GM12891 (cell line): ENCODE data around the gene SEC23B.
A peak's percentile ranks its signal among the peaks of the same experiment; 100 is the strongest.

Experiments used
- DNase-seq: peaks from one replicate; pipeline ENCODE4 v3.0.0; 2011; ENCODE audit warnings: low spot score; ENCODE audit not compliant: insufficient read length
- FAIRE-seq: peaks from 2 replicates; lab custom pipeline; 2011; peaks lifted over from hg19 to GRCh38; lab: Jason Lieb, UNC
- PAX5 ChIP-seq: IDR thresholded peaks from 2 replicates; pipeline ENCODE4 v1.6.1; 2011; ENCODE audit warnings: low read length, moderate library complexity, mild to moderate bottlenecking; ENCODE audit not compliant: insufficient read depth, severe bottlenecking
- POLR2A ChIP-seq: IDR thresholded peaks from 2 replicates; pipeline ENCODE4 v1.6.1; 2011; ENCODE audit warnings: low read depth, low read length, control low read depth
- POLR2AphosphoS5 ChIP-seq: IDR thresholded peaks from 2 replicates; pipeline ENCODE4 v1.6.1; 2011; ENCODE audit warnings: low read depth, low read length, control low read depth
- POU2F2 ChIP-seq: IDR thresholded peaks from 2 replicates; pipeline ENCODE4 v1.6.1; 2011; ENCODE audit warnings: low read depth, mild to moderate bottlenecking, control low read depth, low read length, moderate library complexity
- SPI1 ChIP-seq: IDR thresholded peaks from 2 replicates; pipeline ENCODE4 v1.6.1; 2011; ENCODE audit warnings: low read depth, low read length, control low read depth
- TAF1 ChIP-seq: IDR thresholded peaks from 2 replicates; pipeline ENCODE4 v1.6.1; 2011; ENCODE audit warnings: low read depth, low read length, control low read depth

SEC23B gene

DNA sequence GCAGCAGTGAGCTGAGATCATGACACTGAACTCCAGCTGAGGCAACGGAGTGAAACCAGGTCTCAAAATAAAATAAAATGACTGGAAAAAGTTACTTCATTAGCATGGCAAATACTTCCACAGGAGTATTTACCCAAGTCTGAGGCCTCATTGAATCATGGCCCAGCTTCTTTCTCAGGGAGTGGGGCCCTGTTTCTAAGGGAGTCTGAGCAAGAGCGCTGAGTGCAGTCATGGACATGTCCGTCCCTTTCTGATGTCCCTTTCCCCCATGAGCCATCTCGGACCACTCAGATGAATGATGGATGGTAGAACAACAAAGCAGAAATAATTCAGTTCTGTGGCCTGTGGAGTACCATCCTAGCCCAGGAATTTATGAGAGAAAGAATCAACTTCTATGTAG, 72.3 kb downstream of the SEC23B start:
- no peak for FAIRE-seq
- TF ChIP-seq SPI1 (no peak), POLR2AphosphoS5 (no peak), POLR2A (no peak), POU2F2 (no peak), TAF1 (no peak), PAX5 (no peak)
- DNase-seq = no peak

DNA sequence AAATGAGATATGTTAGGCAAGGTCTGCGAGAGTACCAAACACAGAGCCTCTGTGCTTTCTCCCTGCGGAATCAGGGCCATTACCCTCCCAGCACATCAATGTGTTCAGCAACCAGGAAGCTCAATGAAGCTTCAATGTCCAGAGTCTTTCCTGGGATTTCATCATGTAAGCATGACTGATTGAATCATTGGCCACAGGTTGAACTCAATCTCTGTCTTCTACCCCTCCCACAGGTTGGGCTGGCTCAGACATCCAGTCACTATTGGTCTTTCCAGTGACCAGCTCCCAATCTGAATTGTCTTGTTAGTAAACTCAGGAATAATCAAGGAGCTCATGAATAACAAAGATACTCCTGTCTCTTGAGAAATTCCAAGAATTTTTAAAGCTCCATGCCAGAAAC, 77.4 kb downstream of the SEC23B start:
- no peak for TF ChIP-seq POU2F2
- TF ChIP-seq POLR2A = no peak
- no peak for TF ChIP-seq POLR2AphosphoS5
- TF ChIP-seq TAF1 = no peak
- TF ChIP-seq PAX5 = no peak
- TF ChIP-seq SPI1 = no peak
- FAIRE-seq (no peak), DNase-seq (no peak)

DNA sequence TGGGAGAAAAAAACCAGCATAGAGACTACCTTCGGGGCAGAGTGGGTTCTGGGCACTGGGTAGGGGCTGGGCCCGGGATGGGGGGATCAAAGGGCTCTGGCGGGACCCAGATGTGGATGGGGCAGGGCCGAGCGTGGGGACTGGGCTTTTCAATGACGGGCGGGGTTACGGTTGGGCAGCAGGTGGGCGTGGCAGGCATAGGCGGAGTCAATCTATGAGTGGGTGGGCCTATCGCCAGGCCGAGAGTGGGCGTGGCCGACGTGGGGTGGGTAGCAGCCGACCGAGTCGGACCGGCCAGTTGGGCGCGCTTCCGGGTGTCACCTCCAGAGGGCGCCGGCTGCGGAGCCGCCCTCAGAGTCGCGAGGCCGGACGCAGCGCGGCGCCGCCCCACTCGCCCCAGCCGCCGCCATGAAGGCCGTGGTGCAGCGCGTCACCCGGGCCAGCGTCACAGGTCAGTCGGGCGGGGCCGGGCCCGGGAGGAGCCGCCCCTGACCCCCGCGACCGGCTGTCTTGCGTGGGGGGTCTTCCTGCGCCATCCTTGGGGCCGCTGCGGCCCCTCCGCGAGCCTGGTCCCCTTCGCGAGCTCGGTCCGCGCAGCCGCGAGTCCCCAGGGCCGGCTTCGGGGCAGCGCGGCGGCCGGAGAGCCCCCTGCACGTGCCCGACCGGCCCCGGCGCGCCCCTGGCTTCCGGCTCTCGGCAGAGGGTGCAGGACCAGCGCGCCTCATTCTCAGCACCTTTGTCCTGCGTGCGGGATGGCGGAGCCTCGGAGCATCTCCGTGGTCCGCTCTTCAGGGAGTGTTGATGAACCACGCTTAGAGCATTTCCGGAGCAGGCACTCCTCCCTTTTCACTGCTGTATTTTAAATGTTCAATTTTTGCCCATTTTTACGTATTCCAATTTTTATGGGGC, 80.2 kb downstream of the SEC23B start, which contains the start of gene DTD1:
DTD1 (plus strand) TSS at position 390 of the 909 bp plus-strand sequence; CDS start at position 409, 19 bp downstream.
- TF ChIP-seq POU2F2 (no peak; the same call in 1 of the 2 replicates), TAF1 (0 out of 2 replicates have a peak, but pooled peaks have one; percentile 10), PAX5 (no peak), SPI1 (no peak), POLR2A (peak; percentile 58), POLR2AphosphoS5 (peak; percentile 52; the same call in 1 of the 2 replicates)
- FAIRE-seq = peak; percentile 99
- DNase-seq = peak; percentile 79

DNA sequence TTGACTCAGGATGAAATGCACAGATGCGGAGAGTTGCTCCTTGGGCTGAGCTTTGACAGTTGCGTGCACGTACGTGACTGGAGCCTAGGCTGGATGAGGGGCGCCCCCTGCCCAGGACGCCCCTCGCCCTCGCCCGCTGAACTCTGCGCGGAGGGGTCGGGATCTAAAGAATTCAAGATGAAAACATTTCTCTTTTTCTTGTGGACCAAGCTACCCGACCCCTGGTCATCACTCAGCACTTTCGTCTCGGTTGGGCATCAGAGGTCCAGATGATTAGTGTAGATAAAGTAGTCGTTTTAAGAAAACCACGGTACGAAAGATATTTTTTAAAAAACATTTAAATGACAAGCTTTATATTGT, 80.8 kb downstream of the SEC23B start:
- FAIRE-seq = no peak
- TF ChIP-seq TAF1 = no peak
- DNase-seq = no peak

GRCh38 chr20:18589941-18590674, 82.4 kb downstream of the SEC23B start:
- DNase-seq (no peak), FAIRE-seq (no peak)
- TF ChIP-seq SPI1 (no peak), POU2F2 (no peak), POLR2AphosphoS5 (no peak), TAF1 (no peak), POLR2A (no peak), PAX5 (no peak)

GRCh38 chr20:18596270-18596669, 88.5 kb downstream of the SEC23B start:
- TF ChIP-seq PAX5 = no peak
- TF ChIP-seq TAF1 = no peak
- TF ChIP-seq POU2F2 = no peak
- TF ChIP-seq POLR2AphosphoS5 = no peak
- no peak for TF ChIP-seq SPI1
- no peak for TF ChIP-seq POLR2A
- FAIRE-seq (no peak), DNase-seq (no peak)

DNA sequence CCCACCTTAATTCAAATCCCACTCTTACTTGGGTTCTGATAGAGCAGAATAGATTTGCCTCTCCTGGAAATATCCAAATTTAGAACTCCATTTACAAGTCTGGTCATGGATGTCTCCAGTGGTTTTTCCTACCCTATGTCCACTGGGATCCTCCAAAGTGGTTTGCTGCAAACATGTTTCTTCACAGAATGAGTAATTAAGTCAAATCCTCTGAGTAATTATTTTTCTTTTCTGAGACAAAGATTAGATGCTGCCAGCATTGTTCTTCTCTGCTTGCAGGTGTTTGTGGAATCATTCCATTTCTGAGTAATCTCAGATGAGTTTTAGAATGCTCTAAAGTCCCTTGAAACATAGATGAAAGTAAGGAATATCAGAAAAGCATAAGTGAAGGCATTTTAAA, 102.0 kb downstream of the SEC23B start:
- FAIRE-seq = no peak
- TF ChIP-seq PAX5 = no peak
- no peak for TF ChIP-seq POLR2A
- no peak for TF ChIP-seq TAF1
- TF ChIP-seq SPI1 = no peak
- no peak for TF ChIP-seq POLR2AphosphoS5
- no peak for TF ChIP-seq POU2F2
- DNase-seq = no peak
